ENCODE measurements around the gene IQCH.

GRCh38 chr15:67550522-67550921, 295.9 kb downstream of the IQCH start:
- TF ChIP-seq CTCF (IDR thresholded peaks at IDR 0.05), result no peak
- no peak for TF ChIP-seq POLR2A (IDR thresholded peaks at IDR 0.05)

Data from thyroid gland (tissue), 4 donors.